H1 (cell line): ENCODE measurements around the gene WWC1. TPM values are rescaled to one million over a fixed set of nuclear protein-coding genes. Genes with fewer than 3 reads are reported as not detected.

ENCODE experiments used
- CTCF ChIA-PET: fragments of 300-600 bp; sonication (Branson Sonifier 250); formaldehyde crosslinking; loops from one replicate; lab custom pipeline; 2021; ENCODE audit not compliant: partially characterized antibody; lab: Charles Lee
- POLR2A ChIA-PET: fragments of 300-600 bp; sonication (Branson Sonifier 250); formaldehyde crosslinking; loops from one replicate; lab custom pipeline; 2021; ENCODE audit warnings: inconsistent platforms; ENCODE audit not compliant: partially characterized antibody; lab: Charles Lee
- DNase-seq, 2 experiments: peaks; one replicate each; pipeline versions ENCODE4 v3.0.0 to v3.0.0-alpha.2; 2010 to 2022; ENCODE audit warnings: low spot score in 2 of 2, low read depth in 1 of 2, mixed read lengths in 1 of 2
- FAIRE-seq: peaks from 2 replicates; lab custom pipeline; 2011; peaks lifted over from hg19 to GRCh38; lab: Jason Lieb, UNC
- H2AFZ ChIP-seq: 2 replicates; pipeline ENCODE4 v1.8.1; 2012; ENCODE audit warnings: low read length, inconsistent platforms
- H2AK5ac ChIP-seq: 2 replicates; pipeline ENCODE4 v1.6.1; 2013; ENCODE audit warnings: low read depth, low read length
- H2BK120ac ChIP-seq: replicated peaks from 2 replicates; pipeline ENCODE3; 2013; ENCODE audit warnings: low read depth, low read length, inconsistent platforms
- H2BK12ac ChIP-seq: 2 replicates; pipeline ENCODE4 v1.6.1; 2013; ENCODE audit warnings: low read depth, low read length
- H2BK15ac ChIP-seq: 2 replicates; pipeline ENCODE4 v1.6.1; 2013; ENCODE audit warnings: low read length
- H2BK20ac ChIP-seq: 2 replicates; pipeline ENCODE4 v1.6.1; 2013; ENCODE audit warnings: low read length
- H2BK5ac ChIP-seq: 2 replicates; pipeline ENCODE4 v1.6.1; 2013; ENCODE audit warnings: low read depth, low read length
- H3K14ac ChIP-seq: 2 replicates; pipeline ENCODE4 v1.6.1; 2013; ENCODE audit warnings: inconsistent platforms; ENCODE audit not compliant: insufficient read length
- H3K18ac ChIP-seq: 2 replicates; pipeline ENCODE4 v1.6.1; 2013; ENCODE audit warnings: low read length; ENCODE audit errors: extremely low read depth
- H3K23ac ChIP-seq: 2 replicates; pipeline ENCODE4 v1.6.1; 2013; ENCODE audit warnings: inconsistent platforms; ENCODE audit not compliant: insufficient read length
- H3K23me2 ChIP-seq: 2 replicates; pipeline ENCODE4 v1.6.1; 2013; ENCODE audit warnings: low read depth, low read length
- H3K27ac ChIP-seq: 2 replicates; pipeline ENCODE4 v1.6.1; 2011; ENCODE audit warnings: low read depth, low read length, inconsistent platforms
- H3K27me3 ChIP-seq, 4 experiments: replicated peaks in 1 of 4; 1 replicate in 1 of 4; 2 replicates in 3 of 4; pipeline versions ENCODE4 v1.6.1 to v1.8.1; 2011 to 2013; ENCODE audit warnings: low read length in 3 of 4, mild to moderate bottlenecking in 3 of 4, inconsistent platforms in 2 of 4, mixed read lengths in 2 of 4, moderate library complexity in 1 of 4; ENCODE audit not compliant: control insufficient read depth in 3 of 4, insufficient read depth in 3 of 4; ENCODE audit errors: extremely low read depth in 1 of 4
- H3K36me3 ChIP-seq, 4 experiments: 2 replicates each; pipeline versions ENCODE4 v1.6.1 to v1.8.1; 2011 to 2013; ENCODE audit warnings: mild to moderate bottlenecking in 4 of 4, low read length in 3 of 4, moderate library complexity in 2 of 4, control low read depth in 1 of 4, inconsistent platforms in 1 of 4; ENCODE audit not compliant: insufficient read depth in 4 of 4, control insufficient read depth in 2 of 4
- H3K4ac ChIP-seq: replicated peaks from 2 replicates; pipeline ENCODE3; 2013; ENCODE audit warnings: low read length, low read depth, mixed read lengths, inconsistent platforms; ENCODE audit not compliant: insufficient read length
- H3K4me1 ChIP-seq, 4 experiments: replicated peaks in 1 of 4; 1 replicate in 1 of 4; 2 replicates in 3 of 4; pipeline versions ENCODE4 v1.6.1 to v1.8.1; 2011 to 2013; ENCODE audit warnings: low read length in 3 of 4, inconsistent platforms in 2 of 4, mixed read lengths in 1 of 4; ENCODE audit not compliant: insufficient read depth in 4 of 4, control insufficient read depth in 3 of 4
- H3K4me2 ChIP-seq, 2 experiments: 2 replicates each; pipeline versions ENCODE4 v1.6.1 to v1.8.1; 2011 to 2013; ENCODE audit warnings: low read depth in 2 of 2, low read length in 2 of 2, control low read depth in 1 of 2, inconsistent platforms in 1 of 2, mild to moderate bottlenecking in 1 of 2; ENCODE audit not compliant: insufficient read depth in 1 of 2
- H3K4me3 ChIP-seq, 4 experiments: fragments of 200-600, 300-600 bp in 1 of 4; sonication (generic), shearing (Covaris generic), sonication (Bioruptor Twin) in 1 of 4; 2 replicates each; pipeline versions ENCODE4 v1.5.1 to v1.8.1; 2011 to 2016; ENCODE audit warnings: low read length in 4 of 4, low read depth in 3 of 4, control low read depth in 2 of 4, inconsistent platforms in 2 of 4, mild to moderate bottlenecking in 2 of 4, mixed read lengths in 1 of 4, moderate library complexity in 1 of 4; ENCODE audit not compliant: insufficient read depth in 2 of 4; ENCODE audit errors: extremely low read depth in 1 of 4
- H3K56ac ChIP-seq: replicated peaks from 2 replicates; pipeline ENCODE3; 2013; ENCODE audit warnings: low read depth, mild to moderate bottlenecking, mixed read lengths, low read length, inconsistent platforms; ENCODE audit not compliant: insufficient read length
- H3K79me1 ChIP-seq: 2 replicates; pipeline ENCODE4 v1.6.1; 2013; ENCODE audit warnings: low read depth, low read length, control low read depth
- H3K79me2 ChIP-seq, 2 experiments: 2 replicates each; pipeline versions ENCODE4 v1.6.1 to v1.8.1; 2012 to 2013; ENCODE audit warnings: low read length in 2 of 2, mild to moderate bottlenecking in 2 of 2, inconsistent platforms in 1 of 2; ENCODE audit not compliant: insufficient read depth in 2 of 2, control insufficient read depth in 1 of 2
- H3K9ac ChIP-seq, 4 experiments: replicated peaks in 1 of 4; 1 replicate in 1 of 4; 2 replicates in 3 of 4; pipeline versions ENCODE4 v1.6.1 to v1.8.1; 2011 to 2013; ENCODE audit warnings: low read depth in 3 of 4, low read length in 3 of 4, control low read depth in 2 of 4, mild to moderate bottlenecking in 2 of 4, moderate library complexity in 2 of 4, inconsistent platforms in 1 of 4; ENCODE audit errors: extremely low read depth in 1 of 4
- H3K9me3 ChIP-seq, 2 experiments: 2 replicates each; pipeline versions ENCODE4 v1.6.1 to v1.8.1; 2012 to 2013; ENCODE audit warnings: mild to moderate bottlenecking in 2 of 2, moderate library complexity in 2 of 2, control low read depth in 1 of 2, inconsistent platforms in 1 of 2, low read depth in 1 of 2, low read length in 1 of 2, mixed read lengths in 1 of 2; ENCODE audit not compliant: insufficient read depth in 2 of 2
- H4K20me1 ChIP-seq, 2 experiments: replicated peaks in 1 of 2; 2 replicates each; pipeline versions ENCODE3 to v1.8.1; 2011 to 2013; ENCODE audit warnings: inconsistent platforms in 2 of 2, low read length in 2 of 2, mild to moderate bottlenecking in 1 of 2; ENCODE audit not compliant: insufficient read depth in 2 of 2, control insufficient read depth in 1 of 2
- H4K5ac ChIP-seq: 2 replicates; pipeline ENCODE4 v1.6.1; 2013; ENCODE audit warnings: low read length, low read depth, mixed read lengths, inconsistent platforms; ENCODE audit not compliant: insufficient read length
- H4K8ac ChIP-seq: 2 replicates; pipeline ENCODE4 v1.8.0; 2013; ENCODE audit warnings: mild to moderate bottlenecking, moderate library complexity, low read length, inconsistent platforms; ENCODE audit not compliant: insufficient read depth; ENCODE audit errors: extremely low read depth
- H4K91ac ChIP-seq: replicated peaks from 2 replicates; pipeline ENCODE3; 2013; ENCODE audit warnings: low read length, mixed read lengths, inconsistent platforms; ENCODE audit not compliant: insufficient read length
- WGBS, 2 experiments: shearing (Covaris generic) in 1 of 2; methylation state at CpG; one replicate each; pipeline versions ENCODE4 v1.1.6 to v1.1.7; 2013 to 2015; ENCODE audit warnings: low lambda C conversion rate in 2 of 2, mixed read lengths in 2 of 2, inconsistent platforms in 1 of 2, low coverage in 1 of 2, missing lambda C conversion rate in 1 of 2; ENCODE audit not compliant: insufficient replicate concordance in 2 of 2, insufficient coverage in 1 of 2, insufficient read length in 1 of 2; ENCODE audit errors: extremely low coverage in 1 of 2, missing lambda C conversion rate in 1 of 2; 5-methylcytosine and 5-hydroxymethylcytosine counted together
- polyA plus RNA-seq, 7 experiments: library from polyadenylated mRNA; depleted of rRNA in 3 of 7; stranded (reverse) in 5 of 7; unstranded in 2 of 7; fragments of >200 nt in 5 of 7; fragments of 200-250 nt in 2 of 7; gene quantifications; 1 replicate in 5 of 7; 2 replicates in 1 of 7; 4 replicates in 1 of 7; pipeline versions ENCODE4 v1.2.1 to v1.2.3, GENCODE V29; 2011 to 2013; ENCODE audit warnings: missing spikeins in 2 of 7, mixed read lengths in 2 of 7
- total RNA-seq: library from RNA; stranded (reverse); fragmentation: NEBNext Ultra II Directional; extraction: Animal tissue kit (Norgen Biotek cat#: 25700); gene quantifications from 2 replicates; pipeline ENCODE4 v1.2.1, GENCODE V29; 2021

WWC1 gene
- total and polyA plus RNA-seq, 2 of the 8 experiments (the other 6 are each of a cell fraction or from before 2014, with no cell fraction given) = 16.4 to 41.1 TPM

DNA sequence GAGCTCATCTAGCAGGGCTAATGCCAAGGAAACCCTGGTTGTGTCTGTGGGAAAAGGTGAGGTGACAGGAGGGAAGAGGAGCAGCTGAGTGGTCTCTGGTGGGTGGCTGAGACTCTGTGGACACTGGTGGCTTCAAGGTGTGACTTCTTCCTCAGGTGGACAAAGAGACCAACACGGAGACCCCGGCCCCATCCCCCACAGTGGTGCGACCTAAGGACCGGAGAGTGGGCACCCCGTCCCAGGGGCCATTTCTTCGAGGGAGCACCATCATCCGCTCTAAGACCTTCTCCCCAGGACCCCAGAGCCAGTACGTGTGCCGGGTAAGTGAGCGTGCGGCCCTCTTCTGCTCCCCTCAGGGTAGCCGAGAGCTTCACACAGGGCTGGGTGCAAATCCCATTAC lies 163.8 kb downstream of the WWC1 start:
- H4K8ac ChIP-seq = peak overlapping the region; percentile 35; the same call in 1 of the 2 replicates
- peaks cover 2 to 44% (median 27%) of the 10 kb centered on the region in 4 experiments; a peak in 7 of 8 replicates for H3K36me3 ChIP-seq
- no peak for DNase-seq
- ChIA-PET CTCF (interaction anchor here (1.1 kb wide), 1 partner anchor 29 kb away, joined by 4 read pairs; no protein-coding TSS in a partner anchor), POLR2A (no interaction called here)
- H3K4me3 ChIP-seq = no peak overlapping the region
- no peak overlapping the region for H2BK5ac ChIP-seq
- no peak overlapping the region for H2AFZ ChIP-seq
- H3K14ac ChIP-seq = no peak overlapping the region
- H2BK15ac ChIP-seq = no peak overlapping the region
- no peak overlapping the region for H3K23ac ChIP-seq
- no peaks in the 10 kb centered on the region for H3K79me2 ChIP-seq
- no peak overlapping the region for H4K5ac ChIP-seq
- H3K4ac ChIP-seq = no peak overlapping the region
- H3K9ac ChIP-seq = no peak overlapping the region
- H3K27me3 ChIP-seq = no peaks in the 10 kb centered on the region
- H3K4me2 ChIP-seq = no peak overlapping the region
- no peak overlapping the region for H2AK5ac ChIP-seq
- H3K79me1 ChIP-seq = no peaks in the 10 kb centered on the region
- H3K27ac ChIP-seq = no peak overlapping the region
- H3K23me2 ChIP-seq = no peaks in the 10 kb centered on the region
- no peak overlapping the region for H2BK20ac ChIP-seq
- H3K9me3 ChIP-seq = no peaks in the 10 kb centered on the region
- no peaks in the 10 kb centered on the region for H4K20me1 ChIP-seq
- H3K18ac ChIP-seq = no peak overlapping the region
- WGBS, 2 experiments = 97% methylated on average over 12 of the region's 12 CpGs; no CpG with 5 or more reads in 1 of the 2 experiments
- no peak overlapping the region for H4K91ac ChIP-seq
- no peak overlapping the region for H3K56ac ChIP-seq
- no peak overlapping the region for H2BK12ac ChIP-seq
- H3K4me1 ChIP-seq = no peaks in the 10 kb centered on the region; a peak in 1 of 7 replicates
- no peak for FAIRE-seq
- H2BK120ac ChIP-seq = no peak overlapping the region
